ENCODE measurements around the gene CDKN2C. TPM values are rescaled to one million over a fixed set of nuclear protein-coding genes. Genes with fewer than 3 reads are reported as not detected.

The CDKN2C gene
- total RNA-seq, 2 experiments from 2014 or later = 18.4 to 20.7 TPM

GRCh38 chr1:50968158-50968820 is 1.8 kb upstream of the CDKN2C start:
- peak; percentile 5 for TF ChIP-seq CTCF (IDR thresholded peaks at IDR 0.05)
- ChIA-PET POLR2A (interaction anchor here (0.6 to 4.2 kb wide), 5 partner anchors 8 to 1953 kb away, joined by 3 to 46 read pairs (median 5); partner anchors contain the start of genes ECHDC2 and FAF1), CTCF (interaction anchor here (0.6 to 3.7 kb wide), 6 partner anchors 8 to 221 kb away, joined by 3 to 26 read pairs (median 6); partner anchors contain the start of gene FAF1)
- Mint-ChIP-seq H3K36me3 (ENCODE audit: low read depth) (peaks cover 2% of the 10 kb centered on the region), H3K4me1 (ENCODE audit: low read depth) (peaks cover 21% of the 10 kb centered on the region), H3K9me3 (no peaks in the 10 kb centered on the region), H3K27me3 (peaks cover 1% of the 10 kb centered on the region), H3K4me3 (peak overlapping the region; percentile 88), H3K27ac (peak overlapping the region; percentile 96)
- peak; percentile 80 for ATAC-seq
- peak; percentile 82 for DNase-seq
- intact Hi-C loops (cut with micrococcal nuclease) = no loop called here

- Mint-ChIP-seq H3K27me3 (peaks cover 1% of the 10 kb centered on the region), H3K36me3 (ENCODE audit: low read depth) (peaks cover 5% of the 10 kb centered on the region), H3K4me3 (peak overlapping the region; percentile 88), H3K27ac (peak overlapping the region; percentile 96), H3K4me1 (ENCODE audit: low read depth) (peaks cover 21% of the 10 kb centered on the region), H3K9me3 (no peaks in the 10 kb centered on the region)
- CTCF ChIA-PET = interaction anchor here (1.0 to 3.7 kb wide), 6 partner anchors 9 to 220 kb away, joined by 3 to 26 read pairs (median 6); partner anchors contain the start of gene FAF1
- peak; percentile 58 for DNase-seq
- intact Hi-C loops (cut with micrococcal nuclease) = no loop called here
- no peak for TF ChIP-seq CTCF (IDR thresholded peaks at IDR 0.05)
- POLR2A ChIA-PET = interaction anchor here (0.6 to 4.2 kb wide), 8 partner anchors 9 to 1952 kb away, joined by 3 to 46 read pairs (median 3); partner anchors contain the start of genes ECHDC2 and FAF1
- ATAC-seq = peak; percentile 19
These were observed 1.0 kb upstream of the CDKN2C start for GRCh38 chr1:50968821-50969610.

GRCh38 chr1:50970509-50970887 is 453 bp downstream of the CDKN2C start:
- peaks cover 3% of the 10 kb centered on the region for H3K27me3 Mint-ChIP-seq
- DNase-seq = no peak
- POLR2A ChIA-PET = interaction anchor here (0.8 to 4.2 kb wide), 5 partner anchors 9 to 266 kb away, joined by 3 to 46 read pairs (median 3); partner anchors contain the start of genes FAF1 and RNF11
- no peaks in the 10 kb centered on the region for H3K9me3 Mint-ChIP-seq
- peaks cover 21% of the 10 kb centered on the region for H3K4me1 Mint-ChIP-seq (ENCODE audit: low read depth)
- peak overlapping the region; percentile 90 for H3K27ac Mint-ChIP-seq
- no peak for TF ChIP-seq CTCF (IDR thresholded peaks at IDR 0.05)
- CTCF ChIA-PET = interaction anchor here (1.5 to 3.7 kb wide), 4 partner anchors 10 to 196 kb away, joined by 3 to 26 read pairs (median 4); partner anchors contain the start of gene FAF1
- peaks cover 7% of the 10 kb centered on the region for H3K36me3 Mint-ChIP-seq (ENCODE audit: low read depth)
- peak overlapping the region; percentile 88 for H3K4me3 Mint-ChIP-seq
- ATAC-seq = no peak
- intact Hi-C loops (cut with micrococcal nuclease) = no loop called here

- CTCF ChIA-PET = interaction anchor here (1.5 to 3.7 kb wide), 4 partner anchors 11 to 196 kb away, joined by 3 to 26 read pairs (median 4); partner anchors contain the start of gene FAF1
- H3K9me3 Mint-ChIP-seq = no peaks in the 10 kb centered on the region
These were observed 1.0 kb downstream of the CDKN2C start for GRCh38 chr1:50970931-50971582.

More at GRCh38 chr1:50970931-50971582, 1.0 kb downstream of the CDKN2C start:
- POLR2A ChIA-PET = interaction anchor here (0.8 to 4.2 kb wide), 2 partner anchors 8 to 11 kb away, joined by 3 to 46 read pairs; partner anchors contain the start of gene FAF1
- H3K4me3 Mint-ChIP-seq = peak overlapping the region; percentile 88
- H3K27me3 Mint-ChIP-seq = peaks cover 3% of the 10 kb centered on the region
- no peak for TF ChIP-seq CTCF (IDR thresholded peaks at IDR 0.05)
- peaks cover 21% of the 10 kb centered on the region for H3K4me1 Mint-ChIP-seq (ENCODE audit: low read depth)
- DNase-seq = no peak
- no peak for ATAC-seq
- no peak overlapping the region for H3K27ac Mint-ChIP-seq
- H3K36me3 Mint-ChIP-seq (ENCODE audit: low read depth) = peaks cover 7% of the 10 kb centered on the region
- intact Hi-C loops (cut with micrococcal nuclease) = no loop called here
